HG03064 (cell line): Measurements from ENCODE around the gene COL4A4.
A peak's percentile ranks its signal among the peaks of the same experiment; 100 is the strongest.
"Not testable (repeated sequence)": the region's sequence is repeated elsewhere in the genome, so short reads cannot be mapped to it uniquely, and the experiment has no call there.

Experiments
- ATAC-seq: cut with Tn5 transposase; IDR thresholded peaks from one replicate; pipeline ENCODE4 v1.9.1; 2021; ENCODE audit warnings: low read depth; ENCODE audit not compliant: unreplicated experiment

COL4A4 gene

GRCh38 chr2:227163998-227164762, at the start of gene COL4A4, which contains the start of gene COL4A3:
COL4A4 (minus strand) TSS chr2:227164205; CDS start chr2:227147483, 16,722 bp downstream.
COL4A3 (plus strand) TSS chr2:227164624; CDS start chr2:227164727, 103 bp downstream.
- peak; percentile 38 for ATAC-seq

GRCh38 chr2:227207573-227207972, 43.6 kb upstream of the COL4A4 start:
- ATAC-seq: no peak

GRCh38 chr2:227206406-227206805, 42.4 kb upstream of the COL4A4 start:
- no peak for ATAC-seq

DNA sequence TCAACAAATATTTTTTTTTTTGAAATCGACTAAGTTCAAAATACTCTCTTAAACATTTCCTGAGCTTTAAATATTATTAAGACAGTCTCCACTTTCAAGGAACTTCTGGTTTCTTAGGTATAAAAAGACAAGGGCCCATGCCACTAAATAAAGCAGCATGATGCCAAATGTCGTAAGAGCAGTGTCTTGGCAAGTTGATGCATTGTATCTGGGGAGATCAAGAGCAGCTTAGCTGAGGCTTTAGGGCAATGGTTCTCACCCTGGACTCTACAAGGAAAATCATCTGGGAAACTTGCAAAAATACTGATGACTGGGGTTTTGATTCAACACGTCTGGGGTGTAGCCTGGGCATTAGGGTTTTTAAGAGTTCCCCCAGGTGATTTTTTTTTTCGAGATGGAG, 41.7 kb upstream of the COL4A4 start:
- ATAC-seq: no peak

DNA sequence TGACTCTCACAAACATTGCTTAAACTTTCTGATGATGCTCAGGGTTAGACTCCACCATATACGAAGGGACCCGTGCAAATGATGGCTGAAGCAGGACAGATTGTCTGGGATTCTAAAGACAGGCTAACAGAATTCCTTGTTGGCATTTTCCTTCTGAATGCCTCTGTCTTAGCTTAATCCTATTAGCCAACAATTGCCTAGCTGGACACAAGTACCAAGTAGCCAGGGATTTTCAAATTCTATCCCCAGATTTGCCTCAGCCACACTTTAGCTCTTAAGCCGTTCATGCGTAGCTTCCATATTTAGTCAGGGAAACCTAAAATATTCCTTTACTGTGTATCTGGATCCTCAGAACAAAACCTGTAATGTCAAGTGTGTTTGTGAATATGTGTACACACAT, 40.4 kb upstream of the COL4A4 start:
- no peak for ATAC-seq

DNA sequence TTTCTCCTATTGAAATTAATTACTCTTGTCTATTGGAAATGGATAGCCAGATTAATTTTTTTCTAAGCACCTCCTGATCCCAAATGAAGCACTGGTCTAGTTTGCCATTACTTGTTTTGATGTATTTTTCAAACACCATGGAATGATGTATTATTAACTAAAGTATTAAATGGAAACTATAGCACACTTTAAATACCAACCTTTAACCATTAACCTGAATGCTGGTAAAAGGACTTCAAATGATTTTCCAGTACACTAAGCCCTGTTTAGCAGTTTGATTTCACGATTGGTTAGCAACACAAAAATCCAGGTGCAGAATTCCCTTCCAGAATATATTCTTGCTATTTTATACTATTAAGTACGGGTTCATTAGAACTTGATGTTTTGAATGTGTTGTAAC, 37.8 kb upstream of the COL4A4 start:
- ATAC-seq: no peak

DNA sequence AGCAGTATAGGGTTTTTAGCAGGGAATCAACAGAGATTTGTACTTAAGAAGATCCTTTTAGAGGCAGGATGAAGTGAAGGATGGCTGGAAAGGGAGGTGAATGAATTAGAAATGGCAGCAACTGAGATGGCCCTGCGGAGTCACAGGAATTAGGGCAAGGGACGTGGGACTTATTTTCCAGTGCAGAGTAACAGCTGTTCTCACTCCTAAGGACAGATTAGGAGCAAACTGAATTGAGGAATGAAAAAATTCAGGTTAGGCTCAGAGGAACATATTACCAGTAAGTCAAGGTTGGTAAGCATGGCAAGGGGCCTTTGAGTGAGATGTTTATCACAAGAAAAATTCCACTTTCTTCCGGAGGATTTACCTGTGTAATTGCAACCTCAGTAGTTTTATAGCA, 34.9 kb upstream of the COL4A4 start:
- ATAC-seq: no peak

- ATAC-seq: no peak
Observed at GRCh38 chr2:227194219-227194618, 30.2 kb upstream of the COL4A4 start.

- ATAC-seq: no peak
Observed at GRCh38 chr2:227192491-227192890, 28.5 kb upstream of the COL4A4 start.

DNA sequence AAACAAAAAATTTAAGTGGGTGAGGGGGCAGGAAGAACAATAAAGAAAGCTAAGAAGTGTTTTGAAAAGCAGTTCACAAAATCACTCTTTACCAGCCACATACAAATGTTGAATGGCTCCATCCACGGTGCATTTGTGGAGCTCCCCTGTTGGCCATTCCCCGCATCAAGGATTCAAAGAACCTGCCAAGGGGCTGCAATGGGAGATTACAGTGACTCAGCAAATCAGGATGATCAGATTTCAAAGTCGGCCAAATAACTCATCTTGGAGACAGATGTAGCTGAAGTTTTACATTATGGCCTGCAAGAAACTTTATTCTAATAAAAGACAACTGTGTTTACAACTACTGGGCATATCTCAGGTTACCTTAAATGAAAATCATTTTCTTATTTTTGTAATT, 27.4 kb upstream of the COL4A4 start:
- ATAC-seq: no peak

- no peak for ATAC-seq
Observed at GRCh38 chr2:227188292-227188691, 24.3 kb upstream of the COL4A4 start.

DNA sequence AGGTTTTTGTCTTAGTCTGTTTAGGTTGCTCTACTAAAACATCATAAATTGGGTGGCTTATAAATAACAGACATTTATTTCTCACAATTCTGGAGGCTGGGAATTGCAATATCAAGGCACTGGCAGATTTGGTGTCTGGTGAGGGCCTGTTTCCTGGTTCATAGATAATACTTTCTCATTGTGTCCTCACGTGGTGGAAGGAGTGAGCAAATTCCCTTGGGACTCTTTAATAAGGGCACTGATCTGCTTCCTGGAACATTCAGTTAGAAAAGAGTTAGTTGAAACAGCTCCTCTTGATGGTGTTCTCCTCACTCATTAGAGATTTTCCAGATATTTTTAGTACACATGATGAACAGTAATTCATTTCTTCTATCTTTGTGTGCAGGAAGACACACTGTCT, 22.7 kb upstream of the COL4A4 start:
- ATAC-seq: no peak

DNA sequence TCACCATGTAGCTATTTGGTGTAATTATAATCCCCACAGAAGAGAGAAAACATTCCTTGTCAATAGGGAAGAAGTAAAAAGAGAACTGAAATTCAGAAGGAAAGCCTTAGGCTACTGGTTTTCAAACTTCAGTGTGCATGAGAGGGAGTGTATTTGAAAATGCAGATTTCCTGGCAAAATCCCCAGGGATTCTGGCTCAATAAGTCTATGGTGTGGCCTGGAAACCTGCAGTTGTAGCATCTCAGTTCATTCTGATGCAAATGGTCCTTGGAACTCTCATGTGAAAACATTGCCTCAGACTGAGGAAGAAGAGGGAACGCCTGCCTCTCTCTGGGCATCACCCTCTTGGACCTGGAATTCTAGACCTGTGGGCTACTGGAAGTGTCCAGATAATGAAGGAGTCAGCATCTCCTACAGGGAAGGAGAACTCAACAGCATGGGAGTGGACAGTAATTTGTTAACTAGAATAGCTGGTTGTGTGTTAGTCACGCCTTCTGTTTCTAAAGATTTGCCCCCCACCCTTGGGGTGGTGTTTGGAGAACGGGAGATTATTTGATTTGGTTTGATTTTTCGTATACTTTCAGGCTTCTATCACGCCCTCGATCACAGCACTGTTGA, 21.7 kb upstream of the COL4A4 start:
- ATAC-seq: no peak

GRCh38 chr2:227183657-227184367, 19.8 kb upstream of the COL4A4 start:
- no peak for ATAC-seq

DNA sequence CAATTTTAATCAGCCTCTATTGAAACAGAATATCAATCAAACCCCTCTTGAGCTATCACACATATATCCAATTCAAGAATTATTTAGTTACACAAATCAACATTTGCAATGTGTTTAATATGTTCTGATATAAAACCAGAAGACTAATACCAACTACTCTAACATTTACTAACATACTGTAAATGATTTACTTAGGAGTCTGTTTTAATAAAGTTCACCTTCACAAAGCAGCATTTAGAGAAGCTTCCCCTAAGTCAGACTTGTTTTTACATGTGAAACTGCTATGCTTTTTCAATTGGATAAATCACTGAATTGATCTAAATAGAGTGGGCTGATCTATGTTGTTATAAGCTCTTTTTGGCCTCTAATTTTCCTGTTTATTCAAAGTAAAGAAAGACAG, 18.8 kb upstream of the COL4A4 start:
- ATAC-seq: no peak

DNA sequence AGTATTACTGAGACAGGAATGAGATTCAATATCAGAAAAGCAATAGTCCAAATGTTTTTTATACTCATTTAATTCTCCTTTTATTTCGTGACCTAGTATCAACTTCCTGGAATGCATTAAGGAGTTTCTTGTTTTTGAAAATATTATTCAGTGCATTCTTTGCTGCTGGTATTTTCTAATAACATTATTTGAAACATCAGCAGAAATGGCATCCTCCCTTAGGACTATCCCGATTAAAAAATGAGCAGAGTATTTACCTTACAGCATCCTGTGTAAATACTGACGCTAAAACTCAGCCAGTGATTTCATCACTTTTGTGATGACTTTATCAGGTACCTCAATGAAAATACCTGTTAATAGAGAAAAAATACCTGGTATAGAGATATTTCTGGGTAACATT, 16.8 kb upstream of the COL4A4 start:
- ATAC-seq: no peak

DNA sequence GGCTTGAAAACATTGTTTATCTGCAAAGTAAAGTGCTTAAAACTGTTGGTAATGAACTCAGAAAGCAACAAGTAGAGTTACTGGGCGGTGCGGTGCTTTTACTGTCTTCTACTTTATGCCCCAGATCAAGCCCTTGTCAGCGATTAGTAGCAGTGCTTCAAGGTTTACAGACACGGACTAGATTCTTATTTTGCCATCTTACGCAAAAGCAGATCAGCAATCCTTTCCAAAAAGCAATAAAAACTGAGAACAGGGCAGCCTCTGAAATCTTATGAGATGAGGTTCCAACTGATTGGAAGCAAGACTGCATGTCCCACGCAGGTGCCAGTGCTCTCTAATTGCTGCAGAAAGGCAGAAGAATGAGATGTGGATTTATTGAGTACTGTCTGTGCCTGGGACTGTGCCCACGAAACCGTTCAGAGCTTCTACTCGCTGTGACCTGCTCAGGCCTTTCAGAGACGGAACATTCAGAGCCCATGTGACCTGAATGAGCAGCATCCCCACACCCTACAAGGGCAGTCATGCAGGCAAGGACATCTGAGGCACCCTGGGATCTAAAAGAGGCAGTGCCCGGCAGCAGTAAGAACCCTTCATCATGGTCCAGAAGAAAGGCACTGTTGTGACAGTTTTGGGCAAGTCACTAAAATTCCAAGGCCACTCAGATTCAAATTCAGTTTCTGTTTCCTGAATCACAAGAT, 16.1 kb upstream of the COL4A4 start:
- no peak for ATAC-seq

DNA sequence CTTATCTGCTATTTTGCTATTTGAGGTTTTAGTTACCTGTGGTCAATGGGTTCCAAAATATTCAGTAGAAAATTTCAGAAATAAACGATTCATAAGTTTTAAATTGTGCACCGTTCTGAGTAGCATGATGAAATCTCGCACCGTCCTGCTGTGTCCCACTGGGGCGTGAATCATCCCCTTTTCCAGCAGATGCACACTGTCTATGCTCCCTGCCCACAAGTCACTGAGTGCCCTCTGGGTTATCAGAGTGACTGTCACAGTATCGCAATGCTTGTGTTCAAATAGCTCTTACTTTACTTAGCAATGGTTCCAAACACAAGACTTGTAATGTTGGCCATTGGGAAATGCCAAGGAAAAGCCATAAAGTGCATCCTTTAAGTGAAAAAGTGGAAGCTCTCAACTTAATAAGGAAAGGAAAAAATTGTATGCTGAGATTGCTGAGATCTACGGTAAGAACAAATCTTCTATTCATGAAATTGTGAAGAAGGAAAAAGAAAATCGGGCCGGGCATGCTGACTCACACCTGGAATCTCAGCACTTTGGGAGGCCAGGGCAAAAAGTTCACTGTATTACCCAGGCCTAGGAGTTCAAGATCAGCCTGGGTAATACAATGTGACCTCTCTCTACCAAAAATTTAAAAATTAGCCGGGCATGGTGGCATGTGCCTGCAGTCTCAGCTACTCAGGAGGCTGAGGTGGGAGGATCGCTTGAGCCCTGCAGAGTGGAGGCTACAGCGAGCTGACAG, 13.8 kb upstream of the COL4A4 start:
- no peak for ATAC-seq

GRCh38 chr2:227171779-227172178, 7.8 kb upstream of the COL4A4 start:
- not testable (repeated sequence) for ATAC-seq

GRCh38 chr2:227164763-227165291, 822 bp upstream of the COL4A4 start:
- peak; percentile 67 for ATAC-seq
